ENCODE measurements around the gene DDI2.
"Not testable (repeated sequence)": the region's sequence is repeated elsewhere in the genome, so short reads cannot be mapped to it uniquely, and the experiment has no call there.

Gene DDI2

GRCh38 chr1:15592285-15592684, 25.0 kb upstream of the DDI2 start:
- no peak for DNase-seq (ENCODE audit: low spot score)
- no peak overlapping the region for H3K27ac ChIP-seq
- no peak for TF ChIP-seq CTCF (IDR thresholded peaks at IDR 0.05)

DNA sequence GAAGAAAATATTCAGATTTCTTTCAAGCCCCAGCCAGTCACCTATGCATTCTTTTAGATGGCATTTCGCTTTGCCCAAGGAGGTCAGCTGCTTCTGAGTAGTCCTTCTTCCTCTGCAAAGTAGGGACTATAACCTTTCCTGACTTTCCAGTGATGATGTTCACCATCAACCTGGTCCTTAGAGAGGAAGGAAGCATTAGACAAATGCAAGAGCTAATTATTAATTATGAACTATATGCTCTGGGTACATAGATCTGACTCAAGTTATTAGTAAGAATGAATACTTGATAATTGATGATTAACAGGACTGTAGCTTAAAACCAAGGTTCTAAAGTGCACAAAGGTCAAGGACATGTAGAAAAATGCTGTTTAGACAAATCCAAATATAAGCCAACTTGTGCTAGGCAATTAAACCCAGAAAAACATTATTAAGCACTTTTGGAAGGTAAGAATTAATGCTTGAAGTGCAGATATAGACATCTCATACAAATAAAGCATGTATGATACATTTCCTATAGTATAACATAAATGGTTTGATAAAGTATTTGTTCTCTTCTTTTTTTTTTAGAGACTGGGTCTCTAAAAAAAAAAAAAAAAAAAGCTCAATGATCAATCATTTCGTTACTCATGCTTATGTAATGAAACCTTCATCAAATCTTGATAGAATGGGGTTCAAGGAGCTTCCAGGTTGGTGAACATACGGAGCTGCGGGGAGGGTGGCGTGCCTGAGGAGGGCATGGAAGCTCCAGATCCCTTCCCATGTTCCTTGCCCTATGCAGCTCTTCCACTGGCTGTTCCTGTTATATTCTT, 21.2 kb upstream of the DDI2 start:
- no peak for DNase-seq (ENCODE audit: low spot score)
- Histone ChIP-seq H3K4me3 (no peak overlapping the region), H3K27ac (no peak overlapping the region)
- no peak for TF ChIP-seq CTCF (IDR thresholded peaks at IDR 0.05)

More at GRCh38 chr1:15592285-15592684, 25.0 kb upstream of the DDI2 start:
- no peak overlapping the region for H3K4me3 ChIP-seq

GRCh38 chr1:15598436-15598835, 18.8 kb upstream of the DDI2 start:
- no peak for TF ChIP-seq CTCF (IDR thresholded peaks at IDR 0.05)
- H3K27ac ChIP-seq = no peak overlapping the region
- DNase-seq (ENCODE audit: low spot score) = no peak
- H3K4me3 ChIP-seq = no peak overlapping the region

DNA sequence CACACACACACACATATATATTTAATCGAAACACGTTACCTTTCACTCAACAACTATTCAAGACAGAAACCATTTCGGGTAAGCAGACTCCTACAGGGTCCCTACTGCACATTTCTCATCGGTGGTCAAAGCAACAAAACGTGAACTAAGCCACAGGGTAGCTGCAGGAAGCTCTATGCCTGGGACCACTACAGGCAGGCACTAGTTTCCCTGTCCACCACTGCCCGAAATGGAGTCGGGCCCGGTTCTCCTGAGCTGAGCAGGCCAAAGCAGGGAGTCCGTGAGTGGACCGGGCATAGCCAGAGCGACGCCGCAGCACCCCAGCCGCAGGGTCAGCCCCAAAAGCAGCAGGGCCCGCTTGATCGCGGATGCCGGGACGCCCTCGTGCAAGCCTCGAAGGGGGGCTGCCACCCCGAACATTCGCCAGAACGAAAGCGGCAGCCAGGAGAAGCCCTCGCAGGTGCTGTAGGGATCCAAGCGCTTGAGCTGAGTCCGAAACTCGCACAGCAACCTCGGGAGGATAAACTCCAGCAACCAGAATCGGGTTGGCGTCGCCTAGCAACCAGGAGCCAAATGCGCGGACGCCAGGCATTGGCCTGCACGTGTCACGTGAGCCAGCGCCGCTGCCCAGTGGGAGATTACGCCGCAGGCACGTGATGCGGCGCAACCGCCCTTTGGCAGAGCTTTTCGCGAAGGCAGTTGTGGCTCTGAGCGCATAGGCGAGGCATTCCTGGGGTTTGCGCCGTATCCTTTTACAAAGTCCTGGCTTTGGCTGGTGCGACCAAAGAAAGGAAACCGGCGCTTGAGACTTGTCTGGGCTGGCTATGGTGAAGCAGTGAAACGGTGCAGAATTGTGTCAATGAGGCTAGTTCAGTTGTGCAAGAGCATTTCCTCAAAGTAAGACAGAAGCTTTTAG, 13.9 kb upstream of the DDI2 start:
- peak overlapping the region; percentile 74 to 87 for H3K27ac ChIP-seq

GRCh38 chr1:15603966-15604282, 13.3 kb upstream of the DDI2 start:
- DNase-seq (ENCODE audit: low spot score) = not testable (repeated sequence)
- Histone ChIP-seq H3K4me3 (peak overlapping the region; percentile 78), H3K27ac (peak overlapping the region; percentile 74 to 87)

More for the DNA sequence above, 13.9 kb upstream of the DDI2 start:
- no peak for TF ChIP-seq CTCF (IDR thresholded peaks at IDR 0.05)
- peak overlapping the region; percentile 78 for H3K4me3 ChIP-seq
- peak; percentile 98 for DNase-seq (ENCODE audit: low spot score)

DNA sequence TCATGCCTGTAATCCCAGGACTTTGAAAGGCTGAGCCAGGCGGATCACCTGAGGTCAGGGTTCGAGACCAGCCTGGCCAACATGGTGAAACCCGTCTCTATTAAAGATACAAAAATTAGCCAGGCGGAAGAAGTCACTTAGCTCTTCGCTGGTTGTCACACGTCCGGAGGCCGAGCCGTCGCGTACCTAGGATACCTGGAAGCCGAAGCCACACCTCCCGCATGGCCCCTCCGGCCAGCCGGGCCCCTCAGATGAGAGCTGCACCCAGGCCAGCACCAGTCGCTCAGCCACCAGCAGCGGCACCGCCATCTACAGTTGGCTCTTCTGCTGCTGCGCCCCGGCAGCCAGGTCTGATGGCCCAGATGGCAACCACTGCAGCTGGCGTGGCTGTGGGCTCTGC, 12.9 kb upstream of the DDI2 start:
- not testable (repeated sequence) for H3K4me3 ChIP-seq; H3K27ac ChIP-seq; DNase-seq (ENCODE audit: low spot score)

DNA sequence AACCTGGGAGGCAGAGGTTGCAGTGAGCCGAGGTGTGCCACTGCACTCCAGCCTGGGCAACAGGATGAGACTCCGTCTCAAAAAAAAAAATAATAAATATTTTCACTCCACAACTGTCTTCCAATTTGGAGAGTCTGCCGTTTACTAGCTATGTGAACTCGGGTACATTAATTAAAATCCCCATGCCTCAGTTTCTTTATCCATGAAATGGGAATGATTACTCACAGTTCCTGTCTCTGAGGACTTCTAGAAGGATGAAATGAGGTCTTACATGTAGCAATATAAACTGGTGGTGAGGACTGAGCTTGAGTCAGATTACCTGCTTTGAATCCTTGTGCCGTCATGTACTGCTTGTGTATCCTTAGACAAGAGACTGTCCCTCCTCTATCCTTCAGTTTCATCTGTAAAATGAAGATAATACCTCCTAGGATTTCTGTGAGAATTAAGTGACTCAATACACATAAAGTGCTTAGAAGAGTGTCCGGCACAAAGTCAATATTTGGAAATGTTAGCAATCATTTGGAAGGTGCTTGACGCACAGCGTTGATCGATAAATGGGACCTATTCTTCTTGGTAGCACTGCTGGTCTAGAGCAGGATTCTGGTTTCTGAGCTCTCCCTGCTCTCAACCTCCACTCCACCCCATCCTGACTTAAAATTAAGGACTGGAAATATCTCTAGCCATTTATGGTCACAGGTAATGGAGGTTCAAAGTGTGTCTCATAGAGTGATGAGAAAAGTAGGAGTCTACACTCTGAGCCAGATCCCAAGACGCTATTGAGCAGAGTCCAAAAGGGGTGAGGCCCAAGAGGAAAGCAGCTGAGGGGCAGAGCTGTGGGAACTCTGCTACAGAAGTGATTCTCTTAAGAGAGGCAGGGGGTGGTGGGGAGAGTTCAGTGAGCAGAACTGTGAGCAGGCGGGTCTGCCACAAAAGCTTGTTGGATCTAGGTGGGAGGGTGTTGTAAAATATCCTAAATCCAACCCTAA, 11.6 kb upstream of the DDI2 start:
- TF ChIP-seq CTCF (IDR thresholded peaks at IDR 0.05) = no peak
- DNase-seq (ENCODE audit: low spot score) = no peak
- Histone ChIP-seq H3K27ac (no peak overlapping the region), H3K4me3 (no peak overlapping the region)

Data from coronary artery (tissue), 2 donors.